Left ventricle myocardium inferior (tissue), 1 donor: ENCODE data around the gene PAN3. TPM values are rescaled to one million over a fixed set of nuclear protein-coding genes. Genes with fewer than 3 reads are reported as not detected.
A peak's percentile ranks its signal among the peaks of the same experiment; 100 is the strongest.
"Not testable (repeated sequence)": the region's sequence is repeated elsewhere in the genome, so short reads cannot be mapped to it uniquely, and the experiment has no call there.

Experiments used
- DNase-seq: peaks from one replicate; pipeline ENCODE4 v3.0.0-alpha.2; 2020
- H3K27ac ChIP-seq: fragments of 200-600 bp; replicated peaks from 2 replicates; pipeline ENCODE4 v1.8.0; 2021
- H3K27me3 ChIP-seq: fragments of 200-600 bp; 2 replicates; pipeline ENCODE4 v1.8.0; 2021; ENCODE audit warnings: low read depth
- H3K36me3 ChIP-seq: fragments of 200-600 bp; 2 replicates; pipeline ENCODE4 v1.8.0; 2021
- H3K4me1 ChIP-seq: fragments of 200-600 bp; 2 replicates; pipeline ENCODE4 v1.8.0; 2021
- H3K4me3 ChIP-seq: fragments of 200-600 bp; 2 replicates; pipeline ENCODE4 v1.8.0; 2021; ENCODE audit warnings: mild to moderate bottlenecking, moderate library complexity
- H3K9me3 ChIP-seq: fragments of 200-600 bp; replicated peaks from 2 replicates; pipeline ENCODE4 v1.8.0; 2021
- intact Hi-C: fragments of 100-400 bp; cut with micrococcal nuclease; formaldehyde crosslinking; loops from one replicate; pipeline ENCODE4 v1.11.0; 2022
- total RNA-seq: library from RNA; stranded (reverse); fragmentation: NEBNext Ultra II Directional; extraction: Animal tissue kit (Norgen Biotek cat#: 25700); gene quantifications from one replicate; pipeline ENCODE4 v1.2.1, GENCODE V29; 2021
- TF ChIP-seq, protein P1 (sequence below): fragments of 200-600 bp; IDR thresholded peaks from 2 replicates; pipeline ENCODE4 v1.8.0; 2021; ENCODE audit warnings: antibody characterized with exemption, mild to moderate bottlenecking, borderline replicate concordance
- donor health status: DM: no; HTN: yes; CAD: no; lungs with severe emphysema.

Gene PAN3
- total RNA-seq, 1 donor from 2014 or later, result 9.6 TPM

DNA sequence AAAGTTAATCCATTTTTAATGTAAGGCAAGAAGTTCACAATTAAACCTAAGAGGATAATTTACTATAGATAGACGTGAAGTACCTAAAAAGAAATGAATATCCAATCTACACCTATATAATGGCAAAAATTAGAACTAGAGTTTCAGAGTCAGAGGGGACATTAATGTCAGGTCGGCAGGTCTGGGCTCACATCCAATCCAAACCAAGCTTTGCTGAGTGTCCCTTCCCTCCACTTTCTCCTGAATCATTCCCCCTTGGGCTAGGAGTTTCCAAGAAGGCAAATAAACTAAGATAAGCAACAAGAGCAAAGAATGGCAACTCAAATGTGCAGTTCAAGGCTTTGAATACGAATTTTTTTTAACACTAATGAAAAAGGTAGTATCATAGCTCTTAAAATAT is 40.8 kb upstream of the PAN3 start:
- intact Hi-C loops, result no loop called here
- Histone ChIP-seq H3K4me1 (peaks cover 15% of the 10 kb centered on the region), H3K27me3 (peaks cover 100% of the 10 kb centered on the region), H3K4me3 (no peak overlapping the region), H3K36me3 (no peaks in the 10 kb centered on the region), H3K9me3 (no peaks in the 10 kb centered on the region), H3K27ac (no peak overlapping the region)
- DNase-seq, result no peak
- TF ChIP-seq, protein P1, sequence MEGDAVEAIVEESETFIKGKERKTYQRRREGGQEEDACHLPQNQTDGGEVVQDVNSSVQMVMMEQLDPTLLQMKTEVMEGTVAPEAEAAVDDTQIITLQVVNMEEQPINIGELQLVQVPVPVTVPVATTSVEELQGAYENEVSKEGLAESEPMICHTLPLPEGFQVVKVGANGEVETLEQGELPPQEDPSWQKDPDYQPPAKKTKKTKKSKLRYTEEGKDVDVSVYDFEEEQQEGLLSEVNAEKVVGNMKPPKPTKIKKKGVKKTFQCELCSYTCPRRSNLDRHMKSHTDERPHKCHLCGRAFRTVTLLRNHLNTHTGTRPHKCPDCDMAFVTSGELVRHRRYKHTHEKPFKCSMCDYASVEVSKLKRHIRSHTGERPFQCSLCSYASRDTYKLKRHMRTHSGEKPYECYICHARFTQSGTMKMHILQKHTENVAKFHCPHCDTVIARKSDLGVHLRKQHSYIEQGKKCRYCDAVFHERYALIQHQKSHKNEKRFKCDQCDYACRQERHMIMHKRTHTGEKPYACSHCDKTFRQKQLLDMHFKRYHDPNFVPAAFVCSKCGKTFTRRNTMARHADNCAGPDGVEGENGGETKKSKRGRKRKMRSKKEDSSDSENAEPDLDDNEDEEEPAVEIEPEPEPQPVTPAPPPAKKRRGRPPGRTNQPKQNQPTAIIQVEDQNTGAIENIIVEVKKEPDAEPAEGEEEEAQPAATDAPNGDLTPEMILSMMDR, result no peak

DNA sequence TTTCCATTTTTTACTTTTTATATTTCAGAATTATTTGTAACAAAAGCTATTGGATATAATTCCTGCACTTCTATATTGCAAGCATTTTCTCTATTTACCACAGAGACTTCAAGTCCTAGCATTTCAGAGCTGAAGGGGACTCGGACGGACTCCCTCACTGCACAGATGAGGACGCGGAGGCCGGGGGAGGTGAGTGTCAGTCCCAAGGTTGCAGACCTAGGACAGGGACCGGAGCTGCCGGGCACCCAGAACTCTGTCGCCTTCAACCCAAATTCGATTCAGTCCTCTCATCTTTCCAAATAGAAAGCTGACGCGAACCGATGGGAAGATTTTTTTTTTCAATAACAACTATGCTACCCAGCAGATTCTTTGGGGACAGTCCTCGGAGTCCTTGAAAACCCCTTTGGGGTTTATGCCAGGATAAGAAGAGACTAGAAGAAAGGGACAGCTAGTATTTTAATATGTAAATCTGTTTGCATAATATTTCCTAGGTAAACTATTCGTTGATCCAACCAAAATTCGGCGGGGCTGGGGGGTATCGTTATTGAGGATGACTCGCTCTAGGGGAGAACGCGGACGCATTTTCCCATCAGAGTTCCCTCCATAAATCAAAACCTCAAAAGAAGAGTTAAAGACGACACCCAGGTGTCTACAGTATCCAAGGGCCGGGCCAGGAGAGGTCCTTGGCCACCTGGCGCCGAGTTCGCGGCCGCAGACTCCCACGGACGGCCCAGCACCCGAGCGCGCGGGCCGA is 38.8 kb upstream of the PAN3 start:
- H3K27ac ChIP-seq, result no peak overlapping the region
- TF ChIP-seq, protein P1, result no peak
- H3K4me1 ChIP-seq, result peaks cover 15% of the 10 kb centered on the region
- intact Hi-C loops, result no loop called here
- H3K9me3 ChIP-seq, result no peaks in the 10 kb centered on the region
- DNase-seq, result no peak
- peaks cover 100% of the 10 kb centered on the region for H3K27me3 ChIP-seq
- no peaks in the 10 kb centered on the region for H3K36me3 ChIP-seq
- peak overlapping the region; percentile 65 for H3K4me3 ChIP-seq

DNA sequence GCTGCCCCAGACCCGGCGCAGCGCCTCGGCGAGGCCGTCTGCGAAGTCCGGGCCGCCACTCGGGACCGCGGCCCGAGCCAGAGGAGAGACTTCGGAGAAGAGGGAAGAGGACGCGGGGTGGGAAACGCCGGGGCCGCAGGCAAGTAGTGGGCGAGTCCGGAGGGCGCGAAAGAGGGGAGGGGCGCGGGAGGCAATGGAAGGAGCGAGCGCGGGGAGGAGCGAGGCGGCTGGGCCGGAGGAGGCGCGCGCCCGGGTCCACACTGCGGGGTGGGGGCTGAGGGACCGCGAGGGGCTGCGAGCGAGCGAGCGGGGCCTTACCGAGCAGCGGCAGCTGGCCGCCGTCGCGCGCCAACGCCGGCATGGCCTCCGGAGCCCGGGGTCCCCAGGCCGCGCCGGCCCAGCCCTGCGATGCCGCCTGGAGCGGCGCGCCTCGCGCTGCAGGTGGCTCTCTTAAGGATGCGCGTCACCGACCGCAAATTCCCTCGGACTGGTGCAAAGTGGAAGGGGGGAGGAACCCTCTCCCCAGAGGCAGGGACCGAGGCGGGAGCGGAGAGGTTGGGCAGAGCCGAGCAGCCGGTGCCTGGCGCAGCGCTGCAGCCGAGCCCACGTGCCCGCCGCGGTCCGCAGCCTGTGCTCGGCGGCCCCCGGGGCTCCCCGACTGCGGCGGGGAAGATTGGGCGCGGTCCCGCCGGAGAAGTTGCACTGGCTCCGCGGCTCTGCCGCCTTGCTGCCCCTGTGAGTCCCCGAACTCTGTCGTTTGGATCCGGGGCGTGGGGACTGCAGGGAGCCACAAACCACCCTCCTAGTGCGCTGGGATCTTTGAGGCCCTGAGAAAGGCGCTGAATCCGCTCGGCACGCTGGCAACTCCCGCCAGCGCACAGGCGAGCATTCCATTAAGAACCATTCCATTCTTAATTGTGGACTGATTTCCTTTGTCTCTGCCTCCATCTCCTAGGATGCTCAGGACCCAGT is 37.9 kb upstream of the PAN3 start, which contains the start of gene FLT3:
FLT3 (minus strand) TSS at position 427 of the 972 bp plus-strand sequence; CDS start at position 361, 66 bp downstream.
- H3K4me3 ChIP-seq, result peak within 1 kb of the TSS; percentile 65
- H3K4me1 ChIP-seq, result peaks cover 15% of the 10 kb centered on the region
- peaks cover 100% of the 10 kb centered on the region for H3K27me3 ChIP-seq
- intact Hi-C loops, result no loop called here
- H3K27ac ChIP-seq, result no peak within 1 kb of the TSS
- H3K36me3 ChIP-seq, result no peaks in the 10 kb centered on the region
- H3K9me3 ChIP-seq, result no peaks in the 10 kb centered on the region
- TF ChIP-seq, protein P1, result no peak
- peak; percentile 18 for DNase-seq

DNA sequence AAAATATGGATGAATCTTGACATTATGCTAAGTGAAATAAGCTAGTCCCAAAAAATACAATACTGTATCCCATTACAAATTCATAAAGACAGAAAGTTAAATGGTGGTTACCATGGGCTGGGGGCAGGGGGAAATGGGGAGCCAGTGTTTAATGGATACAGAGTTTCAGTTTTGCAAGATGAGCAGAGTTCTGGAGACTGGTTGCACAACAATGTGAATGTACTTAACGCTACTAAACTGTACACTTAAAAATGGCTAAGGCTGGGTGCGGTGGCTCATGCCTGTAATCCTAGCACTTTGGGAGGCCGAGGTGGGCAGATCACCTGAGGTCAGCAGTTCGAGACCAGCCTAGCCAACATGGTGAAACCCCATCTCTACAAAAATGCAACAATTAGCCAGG is 36.5 kb upstream of the PAN3 start:
- H3K9me3 ChIP-seq, H3K36me3 ChIP-seq, H3K4me3 ChIP-seq, DNase-seq, intact Hi-C loops, H3K27ac ChIP-seq: not testable (repeated sequence)
- Histone ChIP-seq H3K4me1 (peaks cover 15% of the 10 kb centered on the region), H3K27me3 (peaks cover 93% of the 10 kb centered on the region)

DNA sequence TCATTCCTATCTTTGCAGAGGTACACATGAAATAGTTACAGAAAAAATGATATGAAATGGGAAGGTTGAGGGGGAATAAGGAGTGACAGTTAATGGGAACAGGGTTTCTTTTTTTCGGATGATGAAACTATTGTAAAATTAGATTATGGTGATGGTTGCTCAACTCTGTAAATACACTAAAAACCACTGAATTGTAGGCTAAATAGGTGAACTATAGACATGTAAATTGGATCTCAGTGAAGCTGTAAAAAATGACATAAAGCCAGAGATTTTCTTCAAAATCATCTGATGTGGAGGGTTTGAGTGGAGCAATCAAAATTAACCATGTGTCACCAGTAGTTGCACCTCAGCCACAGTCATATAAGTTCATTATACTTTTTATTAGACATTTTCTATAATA is 31.4 kb upstream of the PAN3 start:
- H3K4me3 ChIP-seq, result no peak overlapping the region
- TF ChIP-seq, protein P1, result no peak
- no peak for DNase-seq
- no peak overlapping the region for H3K27ac ChIP-seq
- H3K4me1 ChIP-seq, result no peaks in the 10 kb centered on the region
- peaks cover 47% of the 10 kb centered on the region for H3K27me3 ChIP-seq
- no peaks in the 10 kb centered on the region for H3K9me3 ChIP-seq
- intact Hi-C loops, result no loop called here
- H3K36me3 ChIP-seq, result no peaks in the 10 kb centered on the region

DNA sequence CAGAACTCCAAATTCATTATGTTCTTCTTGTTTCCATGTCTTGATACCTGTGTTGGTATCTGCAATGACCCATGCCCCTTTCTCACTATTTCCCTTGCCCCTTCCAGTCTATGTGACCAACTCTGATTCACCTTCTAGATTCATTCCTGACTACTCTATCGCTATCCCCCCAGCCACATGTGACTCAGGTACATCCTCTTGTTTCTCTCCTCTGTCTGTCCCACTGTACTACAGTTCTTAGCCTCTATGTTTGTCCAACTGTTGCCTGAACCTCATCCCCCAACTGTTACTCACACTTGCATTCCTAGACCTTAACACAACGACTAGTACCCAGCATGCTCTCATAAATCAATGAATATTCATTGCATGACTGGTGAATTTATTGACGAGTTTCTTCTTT is 27.9 kb upstream of the PAN3 start:
- Histone ChIP-seq H3K36me3 (no peaks in the 10 kb centered on the region), H3K27ac (no peak overlapping the region), H3K9me3 (no peaks in the 10 kb centered on the region), H3K27me3 (peaks cover 12% of the 10 kb centered on the region), H3K4me3 (no peak overlapping the region), H3K4me1 (no peaks in the 10 kb centered on the region)
- no peak for DNase-seq
- intact Hi-C loops, result no loop called here
- TF ChIP-seq, protein P1, result no peak
